Thoracic aorta (tissue), 2 donors: ENCODE data around the gene ITGAL. TPM values are rescaled to one million over a fixed set of nuclear protein-coding genes. Genes with fewer than 3 reads are reported as not detected.

Experiments used
- ATAC-seq: fragments of 150-250 bp; one replicate; pipeline ENCODE4 v1.8.0; 2017; ENCODE audit warnings: low read depth; ENCODE audit not compliant: insufficient number of reproducible peaks, low FRiP score
- DNase-seq: peaks from one replicate; pipeline ENCODE4 v3.0.0-alpha.2; 2020; ENCODE audit warnings: low spot score
- H3K27ac ChIP-seq, 2 donors: fragments of 200-600 bp; sonication (generic); 1 replicate in 1 of 2; 2 replicates in 1 of 2; pipeline ENCODE4 v1.5.1; 2016; ENCODE audit warnings: mild to moderate bottlenecking in 2 of 2, moderate library complexity in 2 of 2
- H3K27me3 ChIP-seq: fragments of 200-600 bp; sonication (generic); replicated peaks from 2 replicates; pipeline ENCODE4 v1.6.0; 2016; ENCODE audit warnings: mild to moderate bottlenecking; ENCODE audit not compliant: insufficient read depth
- H3K36me3 ChIP-seq: fragments of 200-600 bp; sonication (generic); one replicate; pipeline ENCODE4 v1.5.1; 2016
- H3K4me1 ChIP-seq, 2 donors: fragments of 200-600 bp; sonication (generic); 1 replicate in 1 of 2; 2 replicates in 1 of 2; pipeline versions ENCODE4 v1.5.1 to v1.6.0; 2016; ENCODE audit warnings: low read depth in 2 of 2, mild to moderate bottlenecking in 1 of 2; ENCODE audit not compliant: control insufficient read depth in 1 of 2
- H3K4me3 ChIP-seq: fragments of 200-600 bp; sonication (generic); 2 replicates; pipeline ENCODE4 v1.5.1; 2016; ENCODE audit warnings: mild to moderate bottlenecking
- H3K9me3 ChIP-seq: fragments of 200-600 bp; sonication (generic); 2 replicates; pipeline ENCODE4 v1.5.1; 2016
- total RNA-seq, 2 donors: library from RNA; depleted of rRNA; stranded (reverse); fragments of >200 nt; gene quantifications; one replicate each; pipeline versions ENCODE4 v1.1.0 to v1.2.3, GENCODE V29; 2016
- TF ChIP-seq, protein P1 (sequence below): fragments of 200-600 bp; sonication (generic); IDR thresholded peaks from one replicate; pipeline ENCODE4 v1.5.1; 2019; ENCODE audit warnings: antibody characterized with exemption

ITGAL gene
- total RNA-seq, 2 donors from 2014 or later = 3.2 to 5.4 TPM

DNA sequence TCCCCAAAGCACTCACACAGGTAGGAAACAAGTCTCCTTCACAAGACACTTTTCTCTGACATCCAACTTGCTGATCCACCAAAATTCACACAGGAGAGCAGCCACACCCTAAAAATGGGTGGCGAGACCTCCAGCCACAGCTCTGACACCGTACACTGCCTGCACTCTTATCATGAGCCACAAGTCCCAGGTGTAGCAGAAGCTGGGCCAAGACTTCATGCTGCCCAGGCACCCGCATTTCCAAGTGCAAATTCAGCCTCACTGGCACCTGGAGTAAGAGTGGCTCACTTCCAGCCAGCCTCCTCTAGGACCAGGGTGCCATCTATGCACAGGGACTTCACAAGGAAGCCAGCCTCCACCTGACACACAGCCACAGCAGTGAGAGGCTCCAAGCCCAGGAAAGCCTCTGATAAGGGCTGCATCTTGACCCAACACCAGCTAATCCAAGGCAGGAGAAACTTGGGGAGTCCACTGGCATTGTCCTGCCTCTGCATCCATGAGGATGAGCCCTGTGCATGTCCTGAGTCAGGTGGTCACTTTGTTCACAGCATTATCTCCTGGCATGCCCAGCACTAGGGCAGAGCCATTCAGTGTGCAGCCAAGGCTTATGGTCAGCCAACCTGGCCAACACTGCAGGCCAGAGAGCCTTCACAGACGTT, 56.4 kb downstream of the ITGAL start:
- no peak overlapping the region for H3K4me3 ChIP-seq
- peaks cover 11 to 30% of the 10 kb centered on the region in 2 donors for H3K4me1 ChIP-seq
- no peaks in the 10 kb centered on the region for H3K9me3 ChIP-seq
- no peak for DNase-seq
- no peak for ATAC-seq
- TF ChIP-seq, protein P1, sequence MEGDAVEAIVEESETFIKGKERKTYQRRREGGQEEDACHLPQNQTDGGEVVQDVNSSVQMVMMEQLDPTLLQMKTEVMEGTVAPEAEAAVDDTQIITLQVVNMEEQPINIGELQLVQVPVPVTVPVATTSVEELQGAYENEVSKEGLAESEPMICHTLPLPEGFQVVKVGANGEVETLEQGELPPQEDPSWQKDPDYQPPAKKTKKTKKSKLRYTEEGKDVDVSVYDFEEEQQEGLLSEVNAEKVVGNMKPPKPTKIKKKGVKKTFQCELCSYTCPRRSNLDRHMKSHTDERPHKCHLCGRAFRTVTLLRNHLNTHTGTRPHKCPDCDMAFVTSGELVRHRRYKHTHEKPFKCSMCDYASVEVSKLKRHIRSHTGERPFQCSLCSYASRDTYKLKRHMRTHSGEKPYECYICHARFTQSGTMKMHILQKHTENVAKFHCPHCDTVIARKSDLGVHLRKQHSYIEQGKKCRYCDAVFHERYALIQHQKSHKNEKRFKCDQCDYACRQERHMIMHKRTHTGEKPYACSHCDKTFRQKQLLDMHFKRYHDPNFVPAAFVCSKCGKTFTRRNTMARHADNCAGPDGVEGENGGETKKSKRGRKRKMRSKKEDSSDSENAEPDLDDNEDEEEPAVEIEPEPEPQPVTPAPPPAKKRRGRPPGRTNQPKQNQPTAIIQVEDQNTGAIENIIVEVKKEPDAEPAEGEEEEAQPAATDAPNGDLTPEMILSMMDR = no peak
- H3K27me3 ChIP-seq = no peaks in the 10 kb centered on the region
- no peak overlapping the region for H3K27ac ChIP-seq
- peaks cover 9% of the 10 kb centered on the region for H3K36me3 ChIP-seq

DNA sequence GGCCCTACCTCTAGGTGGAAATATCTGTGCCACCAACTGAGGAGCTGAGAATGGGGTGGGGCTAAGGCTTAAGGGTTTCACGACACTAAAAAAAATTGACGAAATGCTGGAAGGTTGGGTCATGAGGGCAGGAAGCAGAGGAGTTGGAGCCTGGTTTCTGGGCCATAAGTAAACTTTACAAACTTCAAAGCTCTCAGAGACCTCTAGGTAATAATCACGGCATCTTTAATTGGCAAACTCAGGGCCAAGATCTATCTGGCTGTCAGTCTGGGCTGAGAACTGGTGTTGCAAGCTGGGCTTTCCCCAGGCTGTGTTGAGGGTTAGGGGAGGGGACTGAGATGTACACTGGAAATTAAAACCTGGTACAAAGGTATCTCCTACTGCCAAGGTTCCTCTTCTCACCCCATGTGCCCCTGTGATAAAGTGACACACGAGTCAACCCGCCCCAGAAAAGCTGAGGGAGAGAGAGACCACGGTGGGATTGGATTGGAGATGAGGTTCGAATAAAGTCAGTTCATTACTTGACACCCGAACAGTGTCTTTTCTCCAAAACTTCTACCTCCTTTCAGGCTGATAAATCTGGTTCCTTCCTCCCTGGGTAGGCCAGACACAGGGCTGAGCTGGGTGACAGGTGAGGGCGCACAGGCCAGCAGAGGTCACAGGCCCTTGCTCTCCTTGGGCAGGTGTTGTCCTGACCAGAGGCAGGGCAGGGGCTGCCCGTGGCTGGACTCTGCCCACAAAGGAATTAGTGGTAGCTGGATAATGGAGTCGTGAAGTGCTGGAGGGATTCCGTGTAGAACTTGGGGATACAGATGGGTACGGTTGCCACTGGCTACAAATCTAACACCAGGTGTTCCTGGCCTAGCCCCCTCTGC, 57.9 kb downstream of the ITGAL start:
- Histone ChIP-seq H3K9me3 (no peaks in the 10 kb centered on the region), H3K36me3 (peaks cover 9% of the 10 kb centered on the region), H3K4me1 (peaks cover 12 to 31% of the 10 kb centered on the region in 2 donors), H3K4me3 (no peak overlapping the region), H3K27me3 (no peaks in the 10 kb centered on the region), H3K27ac (no peak overlapping the region)
- ATAC-seq (no peak), DNase-seq (no peak)
- TF ChIP-seq, protein P1 = no peak

DNA sequence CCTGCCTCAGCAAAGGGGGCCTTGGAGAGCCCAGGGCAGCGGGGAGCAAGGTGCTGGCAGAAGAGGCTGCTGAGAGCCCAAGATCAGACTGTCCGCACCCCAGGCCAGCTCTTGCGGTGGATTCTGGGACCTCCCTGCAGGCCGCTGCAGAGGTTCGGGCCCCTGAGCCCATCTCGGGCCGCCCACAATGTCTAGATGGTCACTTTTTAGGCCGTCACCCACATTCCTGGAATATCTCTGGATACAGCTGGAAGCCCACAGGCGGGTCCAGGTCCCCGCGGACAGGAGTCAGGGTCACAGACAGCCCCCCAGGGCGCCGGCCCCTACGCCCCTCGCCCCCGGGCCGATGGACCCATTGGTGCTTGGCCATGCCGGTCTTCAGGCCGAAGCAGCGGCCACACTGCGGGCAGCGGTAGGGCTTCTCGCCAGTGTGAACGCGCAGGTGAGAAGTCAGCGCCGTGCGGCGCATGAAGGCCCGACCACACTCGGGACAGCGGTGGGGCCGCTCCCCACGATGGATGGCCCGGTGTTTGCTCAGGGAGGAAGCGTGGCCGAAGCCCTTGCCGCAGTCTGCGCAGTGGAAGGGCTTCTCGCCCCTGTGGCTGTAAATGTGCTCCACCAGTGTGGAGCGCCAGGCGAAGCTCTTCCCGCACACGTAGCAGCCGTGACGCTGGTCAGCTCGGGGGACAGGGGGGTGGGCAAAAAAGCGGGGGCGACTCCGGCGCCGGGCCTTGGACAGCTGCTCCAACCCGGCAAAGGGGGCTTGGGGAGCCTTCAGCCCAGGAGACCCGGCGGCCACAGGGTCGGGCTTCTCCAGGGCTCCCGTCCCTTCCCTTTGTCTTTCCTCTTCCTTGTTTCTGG, 60.0 kb downstream of the ITGAL start:
- H3K27ac ChIP-seq = no peak overlapping the region
- TF ChIP-seq, protein P1 = no peak
- H3K27me3 ChIP-seq = no peaks in the 10 kb centered on the region
- no peak for DNase-seq
- no peaks in the 10 kb centered on the region for H3K9me3 ChIP-seq
- H3K4me3 ChIP-seq = no peak overlapping the region
- no peak for ATAC-seq
- H3K36me3 ChIP-seq = peaks cover 9% of the 10 kb centered on the region
- peaks cover 19 to 36% of the 10 kb centered on the region in 2 donors for H3K4me1 ChIP-seq

DNA sequence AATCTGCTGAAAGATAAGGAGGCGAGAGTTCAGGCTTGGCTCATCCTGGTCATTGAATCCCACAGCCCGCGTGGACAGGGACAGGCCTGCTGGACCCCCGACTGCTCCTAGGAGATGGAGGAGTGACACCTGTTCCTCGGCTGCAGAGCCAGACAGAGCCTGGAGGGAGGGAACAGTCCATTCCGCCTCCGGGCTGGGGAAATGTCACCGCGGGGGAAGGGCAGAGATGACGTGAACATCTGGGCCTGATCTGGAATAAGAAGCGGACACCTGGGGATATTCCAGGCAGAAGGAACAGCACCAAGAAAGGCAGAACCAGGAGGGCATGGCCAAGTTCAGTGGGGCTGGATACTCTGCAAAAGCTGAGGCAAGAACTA, 60.6 kb downstream of the ITGAL start:
- ATAC-seq = no peak

More for the DNA sequence above, 60.6 kb downstream of the ITGAL start:
- Histone ChIP-seq H3K27ac (no peak overlapping the region), H3K27me3 (no peaks in the 10 kb centered on the region), H3K9me3 (no peaks in the 10 kb centered on the region), H3K4me3 (no peak overlapping the region), H3K36me3 (peaks cover 9% of the 10 kb centered on the region), H3K4me1 (peaks cover 16 to 30% of the 10 kb centered on the region in 2 donors)
- TF ChIP-seq, protein P1 = no peak
- DNase-seq = no peak
